Activated naive CD4-positive, alpha-beta T cell treated with anti-CD3 and anti-CD28 coated beads for 36 hours (primary cell): ENCODE results near the gene POLR2L. TPM values are rescaled to one million over a fixed set of nuclear protein-coding genes. Genes with fewer than 3 reads are reported as not detected.
A peak's percentile ranks its signal among the peaks of the same experiment; 100 is the strongest.

Experiments used
- CTCF ChIA-PET: fragments of 350-600 bp; sonication (Branson Sonifier 250); formaldehyde crosslinking; loops from one replicate; lab custom pipeline; 2021; ENCODE audit warnings: antibody characterized with exemption; lab: Charles Lee
- DNase-seq: peaks from one replicate; pipeline ENCODE4 v3.0.0-alpha.2; 2020
- H3K27ac Mint-ChIP-seq: one replicate; pipeline ENCODE4 v1.8.0; 2021; ENCODE audit warnings: mild to moderate bottlenecking, mixed read lengths
- H3K27me3 Mint-ChIP-seq: one replicate; pipeline ENCODE4 v1.8.0; 2021; ENCODE audit warnings: low read depth, mixed read lengths
- H3K36me3 Mint-ChIP-seq: one replicate; pipeline ENCODE4 v1.8.0; 2021; ENCODE audit warnings: low read depth, mixed read lengths
- H3K4me1 Mint-ChIP-seq: one replicate; pipeline ENCODE4 v1.8.0; 2021; ENCODE audit warnings: low read depth, mixed read lengths
- H3K4me3 Mint-ChIP-seq: one replicate; pipeline ENCODE4 v1.8.0; 2021; ENCODE audit warnings: mild to moderate bottlenecking, moderate library complexity, mixed read lengths
- H3K9me3 Mint-ChIP-seq: one replicate; pipeline ENCODE4 v1.8.0; 2021; ENCODE audit warnings: mixed read lengths
- intact Hi-C: fragments of 100-400 bp; cut with micrococcal nuclease; formaldehyde crosslinking; loops from one replicate; pipeline ENCODE4 v1.15.1; 2023
- total RNA-seq, 2 experiments: library from RNA; stranded (reverse); gene quantifications; one replicate each; pipeline ENCODE4 v1.2.3, GENCODE V29; 2021

POLR2L gene
- total RNA-seq, 2 experiments from 2014 or later = 68.1 to 68.2 TPM

DNA sequence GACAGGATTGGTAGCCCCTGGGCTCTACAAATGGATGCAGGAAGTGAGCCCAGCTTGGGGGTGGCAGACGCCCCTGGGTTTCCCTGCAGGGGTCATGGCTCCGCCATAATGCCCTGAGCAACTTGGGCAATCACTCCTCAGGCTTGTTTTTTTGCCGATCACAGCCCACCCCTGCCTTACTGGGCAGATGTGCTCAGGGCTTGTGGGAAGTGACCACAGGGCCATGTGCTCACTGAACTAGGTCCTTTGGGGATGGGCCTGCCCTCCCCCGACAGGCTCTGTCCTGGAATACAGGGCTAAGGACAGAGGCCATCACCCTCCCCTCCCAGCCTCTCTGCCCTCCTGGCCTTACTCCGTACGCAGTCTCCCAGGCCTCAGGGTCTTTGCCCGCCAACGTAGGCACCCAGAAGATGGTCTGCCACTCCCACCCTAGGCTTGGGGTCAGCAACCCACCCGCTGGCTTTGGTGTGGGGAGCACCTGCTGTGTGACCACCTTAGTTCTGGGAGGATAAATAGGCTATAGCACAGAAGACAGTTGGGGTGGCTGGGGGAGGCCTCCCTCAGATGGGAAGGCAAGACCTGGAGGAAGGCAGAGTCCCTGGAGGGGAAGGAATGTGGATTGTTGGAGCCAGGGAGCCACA is 28.8 kb downstream of the POLR2L start:
- peaks cover 24% of the 10 kb centered on the region for H3K4me1 Mint-ChIP-seq
- H3K4me3 Mint-ChIP-seq = no peak overlapping the region
- intact Hi-C loops = no loop called here
- H3K27me3 Mint-ChIP-seq = no peaks in the 10 kb centered on the region
- no peaks in the 10 kb centered on the region for H3K9me3 Mint-ChIP-seq
- peaks cover 30% of the 10 kb centered on the region for H3K36me3 Mint-ChIP-seq
- DNase-seq = no peak
- CTCF ChIA-PET = no interaction called here
- H3K27ac Mint-ChIP-seq = no peak overlapping the region

DNA sequence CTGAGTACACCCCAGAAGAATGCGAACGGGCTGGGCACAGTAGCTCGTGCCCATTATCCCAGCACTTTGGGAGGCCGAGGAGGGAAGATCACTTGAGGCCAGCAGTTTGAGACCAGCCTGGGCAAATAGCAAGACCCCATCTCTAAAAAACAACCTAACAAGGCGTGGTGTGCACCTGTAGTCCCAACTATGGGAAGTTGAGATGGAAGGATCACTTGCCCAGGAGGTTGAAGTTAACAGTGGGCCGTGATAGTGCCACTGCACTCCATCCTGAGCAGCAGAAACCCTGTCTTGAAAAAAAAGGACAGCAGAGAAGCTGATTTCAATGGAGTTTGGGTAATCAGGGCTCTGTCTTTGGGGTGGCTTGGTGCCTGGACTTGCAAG is 29.3 kb downstream of the POLR2L start:
- Mint-ChIP-seq H3K4me1 (peaks cover 26% of the 10 kb centered on the region), H3K27me3 (no peaks in the 10 kb centered on the region), H3K27ac (no peak overlapping the region), H3K4me3 (no peak overlapping the region), H3K9me3 (no peaks in the 10 kb centered on the region), H3K36me3 (peaks cover 30% of the 10 kb centered on the region)
- DNase-seq = no peak
- intact Hi-C loops = no loop called here
- CTCF ChIA-PET = no interaction called here

DNA sequence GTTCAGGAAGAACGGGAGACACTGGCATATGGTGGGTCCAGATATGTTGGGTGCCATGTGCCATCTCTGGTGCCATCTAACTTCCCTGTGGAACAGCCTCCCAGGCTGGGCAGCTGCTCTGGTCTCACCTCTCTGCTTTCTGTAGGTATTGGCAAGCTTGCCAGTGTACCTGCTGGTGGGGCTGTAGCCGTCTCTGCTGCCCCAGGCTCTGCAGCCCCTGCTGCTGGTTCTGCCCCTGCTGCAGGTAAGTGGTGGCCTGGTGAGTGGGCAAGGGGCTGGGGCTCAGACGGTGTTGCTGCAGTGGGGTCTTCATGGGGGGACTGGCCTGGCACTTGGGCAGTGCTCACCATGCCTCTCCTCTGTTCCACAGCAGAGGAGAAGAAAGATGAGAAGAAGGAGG is 29.9 kb downstream of the POLR2L start:
- no peaks in the 10 kb centered on the region for H3K27me3 Mint-ChIP-seq
- peaks cover 30% of the 10 kb centered on the region for H3K4me1 Mint-ChIP-seq
- DNase-seq = no peak
- peak overlapping the region; percentile 84 for H3K4me3 Mint-ChIP-seq
- CTCF ChIA-PET = no interaction called here
- H3K9me3 Mint-ChIP-seq = no peaks in the 10 kb centered on the region
- intact Hi-C loops = no loop called here
- peaks cover 31% of the 10 kb centered on the region for H3K36me3 Mint-ChIP-seq
- no peak overlapping the region for H3K27ac Mint-ChIP-seq

DNA sequence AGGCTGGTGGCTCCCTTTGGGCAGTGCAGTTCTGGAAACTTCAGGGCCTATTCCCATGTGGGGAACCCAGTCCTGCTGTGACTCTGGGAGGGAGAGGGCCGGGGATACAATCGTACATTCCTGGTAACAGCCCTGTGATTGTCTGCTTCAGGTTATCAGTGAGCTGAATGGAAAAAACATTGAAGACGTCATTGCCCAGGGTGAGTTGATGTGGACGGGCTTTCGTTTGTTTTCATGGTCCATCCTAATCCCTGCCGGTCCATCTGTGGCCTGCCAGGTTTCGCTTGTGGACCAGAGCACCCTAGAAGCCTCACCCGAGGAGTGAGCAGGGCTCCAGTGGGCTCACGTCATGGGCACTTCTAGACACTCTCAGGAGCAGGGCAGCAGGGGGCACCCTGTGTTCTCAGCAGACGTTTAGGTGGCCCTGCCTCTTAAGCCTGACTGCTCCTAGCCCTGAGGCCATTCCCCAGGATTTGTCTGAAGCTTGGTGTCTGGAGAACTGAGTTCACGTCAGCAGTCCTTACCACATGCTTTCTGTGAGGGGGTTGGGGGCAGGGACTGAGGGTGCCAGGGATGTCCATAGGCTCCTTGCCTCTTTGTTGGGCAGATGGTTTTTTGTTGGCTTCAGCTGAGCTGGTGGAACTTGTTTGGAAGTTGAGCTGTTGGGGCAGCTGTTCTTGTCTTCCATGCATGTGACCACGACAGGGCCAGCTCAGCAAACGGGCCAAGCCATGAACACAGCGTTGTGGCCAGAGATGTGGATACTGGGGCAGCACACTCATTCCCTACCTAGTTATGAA is 30.7 kb downstream of the POLR2L start:
- Mint-ChIP-seq H3K4me1 (peaks cover 30% of the 10 kb centered on the region), H3K9me3 (no peaks in the 10 kb centered on the region), H3K27ac (peak overlapping the region; percentile 32), H3K4me3 (peak overlapping the region; percentile 84), H3K36me3 (peaks cover 31% of the 10 kb centered on the region), H3K27me3 (no peaks in the 10 kb centered on the region)
- CTCF ChIA-PET = no interaction called here
- no peak for DNase-seq
- intact Hi-C loops = no loop called here

DNA sequence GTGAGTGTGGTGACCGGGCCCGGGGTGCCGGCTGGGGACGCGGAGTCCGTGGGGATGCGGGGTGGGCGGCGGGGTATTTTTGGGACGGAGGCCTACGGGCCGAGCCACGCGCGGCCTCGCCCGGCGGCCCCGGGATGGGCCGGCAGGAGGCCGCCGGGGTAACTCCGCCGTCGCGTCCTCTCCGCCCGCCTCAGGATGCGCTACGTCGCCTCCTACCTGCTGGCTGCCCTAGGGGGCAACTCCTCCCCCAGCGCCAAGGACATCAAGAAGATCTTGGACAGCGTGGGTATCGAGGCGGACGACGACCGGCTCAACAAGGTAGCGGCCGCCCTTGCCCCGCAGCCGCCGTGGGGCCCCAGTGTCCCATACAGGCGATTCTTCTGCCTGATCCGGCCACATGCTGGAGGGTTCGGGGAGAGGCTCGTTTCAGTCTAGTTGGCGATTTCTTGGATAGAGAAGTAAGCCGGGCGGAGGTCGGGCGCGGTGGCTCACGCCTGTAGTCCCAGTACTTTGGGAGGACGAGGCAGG is 32.2 kb downstream of the POLR2L start:
- Mint-ChIP-seq H3K27me3 (no peaks in the 10 kb centered on the region), H3K27ac (peak overlapping the region; percentile 97), H3K36me3 (peaks cover 31% of the 10 kb centered on the region), H3K4me3 (peak overlapping the region; percentile 84), H3K4me1 (peaks cover 33% of the 10 kb centered on the region), H3K9me3 (no peaks in the 10 kb centered on the region)
- CTCF ChIA-PET = interaction anchor here (0.7 kb wide), 1 partner anchor 134 kb away, joined by 3 read pairs; no protein-coding TSS in a partner anchor
- intact Hi-C loops = no loop called here
- DNase-seq = no peak

DNA sequence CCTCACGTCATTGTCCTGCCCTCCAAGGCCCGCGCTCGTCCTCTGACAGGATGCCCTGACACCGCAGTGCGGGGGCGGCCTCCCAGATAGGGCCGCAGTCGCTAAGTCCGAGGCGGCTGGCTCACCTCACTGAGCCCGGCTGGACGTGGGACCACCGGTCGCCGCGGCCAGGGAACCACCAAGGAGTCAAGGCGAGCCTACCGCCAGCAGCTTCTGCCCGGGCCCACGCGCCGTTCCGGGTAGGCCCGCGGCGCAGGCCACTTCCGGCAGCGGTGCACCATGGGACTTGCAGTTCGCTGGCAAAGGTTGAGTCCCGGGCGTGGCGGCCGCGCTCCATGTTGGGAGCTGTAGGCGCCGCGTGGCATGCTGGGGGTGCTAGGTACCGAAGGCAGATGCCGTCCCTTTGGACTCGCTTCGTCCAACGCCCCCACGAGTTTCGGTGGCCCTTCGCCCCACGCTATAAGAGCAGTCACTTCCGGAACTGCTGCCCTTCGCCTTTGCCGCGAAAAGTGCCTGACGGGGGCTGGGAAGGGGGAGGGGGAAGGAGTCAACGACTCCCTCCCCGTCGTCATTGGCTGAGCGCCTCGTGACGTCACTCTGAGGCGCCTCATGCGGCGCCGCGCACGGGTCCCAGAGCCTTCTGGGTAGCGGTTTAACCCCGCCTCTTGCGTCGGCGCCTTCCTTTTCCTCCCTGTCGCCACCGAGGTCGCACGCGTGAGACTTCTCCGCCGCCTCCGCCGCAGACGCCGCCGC is 32.9 kb downstream of the POLR2L start, which contains the start of gene RPLP2:
Gene RPLP2, plus strand, starts transcription at position 681 of the 753 bp plus-strand sequence. CDS start 268 bp downstream, outside the sequence.
- peak within 1 kb of the TSS; percentile 84 for H3K4me3 Mint-ChIP-seq
- peak; percentile 99 for DNase-seq
- peaks cover 33% of the 10 kb centered on the region for H3K4me1 Mint-ChIP-seq
- H3K36me3 Mint-ChIP-seq = peaks cover 31% of the 10 kb centered on the region
- CTCF ChIA-PET = no interaction called here
- H3K27me3 Mint-ChIP-seq = no peaks in the 10 kb centered on the region
- intact Hi-C loops = loop anchor here (1.0 to 5.0 kb wide), 6 partner anchors 10 to 357 kb away; partner anchors contain the start of genes CHID1, POLR2L, PTDSS2 and TSPAN4
- H3K9me3 Mint-ChIP-seq = no peaks in the 10 kb centered on the region
- peak within 1 kb of the TSS; percentile 97 for H3K27ac Mint-ChIP-seq

DNA sequence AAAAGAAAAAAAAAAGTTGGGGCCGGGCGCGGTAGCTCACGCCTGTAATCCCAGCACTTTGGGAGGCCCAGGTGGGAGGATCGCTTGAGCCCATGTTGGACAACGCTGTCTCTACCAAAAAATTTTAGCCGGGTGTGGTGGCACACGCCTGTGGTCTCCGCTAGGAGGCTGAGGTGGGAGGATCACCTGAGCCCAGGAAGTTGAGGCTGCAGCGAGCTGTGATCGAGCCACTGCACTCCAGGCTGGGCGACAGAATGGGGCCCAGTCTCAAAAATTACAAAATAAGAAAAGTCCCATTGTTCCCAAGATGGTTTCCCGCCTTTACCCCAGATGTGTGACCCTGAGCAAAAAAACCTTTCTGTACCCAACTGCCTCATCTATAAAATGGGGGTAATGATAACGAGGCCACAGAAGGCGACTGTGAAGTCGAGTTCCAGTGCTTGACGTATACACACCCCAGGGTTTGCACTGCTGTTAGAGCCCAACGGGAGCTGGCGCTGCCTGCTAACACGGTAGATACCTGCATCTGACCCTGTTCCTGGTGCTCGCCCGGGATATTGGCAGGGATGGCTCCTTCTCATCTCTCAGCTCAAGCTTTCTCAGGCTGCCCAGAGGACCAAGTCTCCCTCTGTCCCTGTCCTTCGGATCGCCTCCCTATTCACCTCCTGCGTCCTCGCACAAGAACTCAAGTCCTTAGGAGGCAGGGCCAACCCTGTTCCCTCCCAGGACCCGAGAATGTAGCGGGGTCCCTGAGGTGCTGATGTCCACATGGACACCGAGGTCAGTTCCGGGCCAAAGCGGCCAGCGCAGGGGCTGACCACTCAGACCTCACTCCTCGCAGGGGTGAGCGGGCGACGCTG is 33.7 kb downstream of the POLR2L start:
- Mint-ChIP-seq H3K27ac (peak overlapping the region; percentile 97), H3K4me3 (peak overlapping the region; percentile 84), H3K27me3 (no peaks in the 10 kb centered on the region), H3K9me3 (no peaks in the 10 kb centered on the region), H3K36me3 (peaks cover 28% of the 10 kb centered on the region), H3K4me1 (peaks cover 35% of the 10 kb centered on the region)
- CTCF ChIA-PET = interaction anchor here (0.6 kb wide), 1 partner anchor 128 kb away, joined by 4 read pairs; no protein-coding TSS in a partner anchor
- no peak for DNase-seq
- intact Hi-C loops = loop anchor here (1.0 to 5.0 kb wide), 6 partner anchors 11 to 356 kb away; partner anchors contain the start of genes CHID1, POLR2L, PTDSS2 and TSPAN4

DNA sequence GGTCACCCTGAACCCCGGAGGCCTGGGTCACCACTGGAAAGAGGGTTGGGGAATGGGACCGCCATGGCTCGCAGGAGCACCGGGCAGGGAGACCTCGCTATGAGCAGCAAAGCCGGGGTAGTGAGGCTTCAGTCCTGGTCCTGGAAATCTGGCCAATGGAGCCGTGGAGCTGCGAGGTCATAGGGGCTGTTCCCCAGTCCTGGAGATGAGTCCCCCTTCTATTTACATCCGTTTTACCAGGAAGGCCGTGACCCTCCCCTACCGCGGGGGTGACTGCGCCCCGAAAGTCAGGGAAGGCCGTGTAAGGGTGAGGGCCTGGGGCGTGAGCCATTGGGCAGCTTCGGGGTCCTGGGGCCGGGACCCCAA is 37.7 kb downstream of the POLR2L start:
- H3K27ac Mint-ChIP-seq = peak overlapping the region; percentile 56
- no peak for DNase-seq
- H3K27me3 Mint-ChIP-seq = no peaks in the 10 kb centered on the region
- H3K4me1 Mint-ChIP-seq = peaks cover 21% of the 10 kb centered on the region
- H3K9me3 Mint-ChIP-seq = no peaks in the 10 kb centered on the region
- intact Hi-C loops = no loop called here
- CTCF ChIA-PET = no interaction called here
- peaks cover 1% of the 10 kb centered on the region for H3K36me3 Mint-ChIP-seq
- H3K4me3 Mint-ChIP-seq = peak overlapping the region; percentile 82

DNA sequence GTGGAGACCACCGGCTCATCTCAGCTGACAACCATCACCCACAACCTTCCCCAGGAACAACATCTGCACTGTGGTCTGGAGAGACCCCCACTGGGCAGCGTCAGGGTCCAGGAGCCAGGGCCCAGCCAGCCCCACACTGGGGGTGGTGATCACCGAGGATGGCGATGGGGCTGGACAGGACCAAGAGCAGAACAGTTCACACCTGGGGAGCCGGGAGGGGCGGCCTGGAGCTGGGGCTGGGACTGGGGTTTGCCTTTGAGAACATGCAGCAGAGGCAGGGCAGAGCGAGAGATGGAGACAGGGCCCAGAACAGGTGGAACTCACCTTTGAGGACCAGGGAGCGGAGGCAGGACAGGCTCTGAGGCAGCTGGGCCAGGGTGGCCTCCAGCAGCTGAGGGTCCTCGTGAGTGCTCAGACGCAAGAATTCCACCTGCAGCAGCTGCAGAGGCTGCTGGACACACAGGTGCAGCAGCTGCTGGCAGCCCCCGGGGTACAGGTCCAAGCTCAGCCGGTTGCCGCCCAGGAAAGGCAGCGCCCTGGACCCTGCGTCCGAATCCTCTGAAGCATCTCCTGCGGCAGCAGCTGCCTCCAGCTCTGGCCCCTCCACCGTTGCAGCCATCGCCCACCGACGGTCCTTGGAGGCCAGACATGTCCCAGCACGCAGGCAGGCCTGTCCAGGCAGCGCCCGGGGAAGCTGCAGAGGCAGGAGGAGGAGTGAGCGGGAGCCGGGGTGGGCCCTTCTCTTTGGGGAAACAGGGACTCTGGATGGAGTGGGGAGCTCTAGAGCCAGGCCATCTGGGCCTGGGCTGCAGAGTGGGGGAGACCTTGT is 38.3 kb downstream of the POLR2L start:
- H3K4me1 Mint-ChIP-seq = peaks cover 21% of the 10 kb centered on the region
- H3K27me3 Mint-ChIP-seq = no peaks in the 10 kb centered on the region
- H3K9me3 Mint-ChIP-seq = no peaks in the 10 kb centered on the region
- H3K36me3 Mint-ChIP-seq = peaks cover 1% of the 10 kb centered on the region
- intact Hi-C loops = no loop called here
- CTCF ChIA-PET = no interaction called here
- H3K4me3 Mint-ChIP-seq = peak overlapping the region; percentile 82
- no peak for DNase-seq
- peak overlapping the region; percentile 56 for H3K27ac Mint-ChIP-seq

DNA sequence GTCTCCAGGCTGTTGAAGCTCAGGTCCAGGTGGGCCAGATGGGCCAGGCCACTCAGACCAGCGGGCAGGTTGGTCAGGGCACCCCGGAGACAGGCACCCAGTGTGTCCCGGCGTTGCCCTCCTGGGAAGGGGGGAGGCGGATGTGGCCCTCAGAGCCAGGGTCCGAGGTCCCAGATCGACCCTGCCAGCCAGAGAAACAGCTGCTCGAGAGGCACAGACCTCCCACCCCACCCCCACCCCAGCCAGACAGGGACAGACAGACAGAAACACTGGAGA is 38.9 kb downstream of the POLR2L start:
- Mint-ChIP-seq H3K4me1 (peaks cover 15% of the 10 kb centered on the region), H3K36me3 (peaks cover 1% of the 10 kb centered on the region), H3K27me3 (no peaks in the 10 kb centered on the region), H3K27ac (no peak overlapping the region), H3K4me3 (peak overlapping the region; percentile 82), H3K9me3 (no peaks in the 10 kb centered on the region)
- no peak for DNase-seq
- intact Hi-C loops = no loop called here
- CTCF ChIA-PET = no interaction called here
